Parathyroid adenoma (tissue), 2 donors: ENCODE data around the gene MRPL39.

Experiments
- H2AFZ ChIP-seq: fragments of 300-600 bp; sonication (generic); one replicate; pipeline ENCODE4 v1.7.0; 2017; ENCODE audit warnings: antibody characterized with exemption, mild to moderate bottlenecking
- H3K27ac ChIP-seq: fragments of 300-600 bp; sonication (generic); one replicate; pipeline ENCODE4 v1.7.0; 2017
- H3K27me3 ChIP-seq: fragments of 300-600 bp; sonication (generic); one replicate; pipeline ENCODE4 v1.7.0; 2017; ENCODE audit warnings: low read length; ENCODE audit not compliant: control insufficient read depth, insufficient read depth
- H3K36me3 ChIP-seq: fragments of 300-600 bp; sonication (generic); one replicate; pipeline ENCODE4 v1.7.0; 2017; ENCODE audit warnings: low read length; ENCODE audit not compliant: control insufficient read depth, insufficient read depth
- H3K4me1 ChIP-seq: fragments of 300-600 bp; sonication (generic); one replicate; pipeline ENCODE4 v1.7.0; 2017; ENCODE audit warnings: control low read depth
- H3K4me2 ChIP-seq: fragments of 300-600 bp; sonication (generic); one replicate; pipeline ENCODE4 v1.7.0; 2017; ENCODE audit warnings: low read length
- H3K4me3 ChIP-seq: fragments of 300-600 bp; sonication (generic); one replicate; pipeline ENCODE4 v1.7.0; 2017; ENCODE audit warnings: low read depth, low read length
- H3K79me2 ChIP-seq: fragments of 300-600 bp; sonication (generic); one replicate; pipeline ENCODE4 v1.7.0; 2017; ENCODE audit warnings: control low read depth
- H3K9ac ChIP-seq: fragments of 300-600 bp; sonication (generic); one replicate; pipeline ENCODE4 v1.7.0; 2017; ENCODE audit warnings: mild to moderate bottlenecking
- H3K9me3 ChIP-seq: fragments of 300-600 bp; sonication (generic); one replicate; pipeline ENCODE4 v1.7.0; 2017; ENCODE audit warnings: low read length; ENCODE audit not compliant: control insufficient read depth
- TF ChIP-seq, protein P1 (sequence below): fragments of 300-600 bp; sonication (generic); IDR thresholded peaks from one replicate; pipeline ENCODE4 v1.7.0; 2017; ENCODE audit warnings: antibody characterized with exemption, mild to moderate bottlenecking
- donor health status: primary hyperparathyroidism.

Gene MRPL39

DNA sequence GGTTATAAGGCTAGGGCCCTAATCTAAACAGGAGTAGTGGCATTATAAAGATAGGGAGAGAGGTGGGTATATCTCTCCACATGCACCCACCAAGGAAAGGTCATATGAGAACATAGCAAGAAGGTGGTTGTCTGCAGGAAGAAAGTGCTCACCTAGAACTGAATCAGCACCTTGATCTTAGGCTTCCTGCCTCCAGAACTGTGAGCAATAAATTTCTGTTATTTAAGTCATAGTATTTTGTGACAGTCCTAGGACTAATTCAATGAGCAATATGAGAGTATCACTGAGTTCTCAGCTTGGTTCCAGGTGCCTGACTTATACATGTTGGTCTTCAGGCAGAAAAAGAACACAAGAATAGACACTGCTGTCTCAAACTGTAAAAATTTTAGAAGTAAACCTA lies 51.8 kb downstream of the MRPL39 start:
- Histone ChIP-seq H3K36me3 (no peaks in the 10 kb centered on the region), H3K27me3 (no peaks in the 10 kb centered on the region), H3K27ac (no peak overlapping the region), H3K79me2 (no peaks in the 10 kb centered on the region), H3K9ac (no peak overlapping the region), H2AFZ (no peak overlapping the region), H3K4me3 (no peak overlapping the region), H3K4me1 (no peaks in the 10 kb centered on the region), H3K9me3 (no peaks in the 10 kb centered on the region), H3K4me2 (no peak overlapping the region)
- TF ChIP-seq, protein P1, sequence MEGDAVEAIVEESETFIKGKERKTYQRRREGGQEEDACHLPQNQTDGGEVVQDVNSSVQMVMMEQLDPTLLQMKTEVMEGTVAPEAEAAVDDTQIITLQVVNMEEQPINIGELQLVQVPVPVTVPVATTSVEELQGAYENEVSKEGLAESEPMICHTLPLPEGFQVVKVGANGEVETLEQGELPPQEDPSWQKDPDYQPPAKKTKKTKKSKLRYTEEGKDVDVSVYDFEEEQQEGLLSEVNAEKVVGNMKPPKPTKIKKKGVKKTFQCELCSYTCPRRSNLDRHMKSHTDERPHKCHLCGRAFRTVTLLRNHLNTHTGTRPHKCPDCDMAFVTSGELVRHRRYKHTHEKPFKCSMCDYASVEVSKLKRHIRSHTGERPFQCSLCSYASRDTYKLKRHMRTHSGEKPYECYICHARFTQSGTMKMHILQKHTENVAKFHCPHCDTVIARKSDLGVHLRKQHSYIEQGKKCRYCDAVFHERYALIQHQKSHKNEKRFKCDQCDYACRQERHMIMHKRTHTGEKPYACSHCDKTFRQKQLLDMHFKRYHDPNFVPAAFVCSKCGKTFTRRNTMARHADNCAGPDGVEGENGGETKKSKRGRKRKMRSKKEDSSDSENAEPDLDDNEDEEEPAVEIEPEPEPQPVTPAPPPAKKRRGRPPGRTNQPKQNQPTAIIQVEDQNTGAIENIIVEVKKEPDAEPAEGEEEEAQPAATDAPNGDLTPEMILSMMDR, result no peak

DNA sequence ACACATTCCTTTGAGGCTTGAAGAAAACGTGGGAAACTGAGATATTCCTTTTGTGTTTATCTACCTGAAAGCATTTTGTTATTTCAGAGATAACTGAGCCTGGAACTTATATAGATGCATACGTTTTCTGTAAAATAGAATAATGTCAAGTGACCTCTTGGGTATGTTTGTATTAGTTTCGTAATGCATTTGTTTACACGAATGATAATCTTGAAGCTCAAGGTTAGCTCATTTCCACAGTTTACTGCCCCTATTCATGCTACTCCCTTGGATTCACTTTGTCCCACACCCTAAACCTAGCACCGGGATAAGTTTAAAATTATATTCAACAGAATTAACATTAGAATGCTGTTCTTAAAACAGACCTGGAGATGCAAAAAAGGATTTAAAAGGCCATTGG lies 54.4 kb downstream of the MRPL39 start:
- H3K4me3 ChIP-seq, result no peak overlapping the region
- no peak overlapping the region for H3K9ac ChIP-seq
- no peaks in the 10 kb centered on the region for H3K27me3 ChIP-seq
- no peak overlapping the region for H2AFZ ChIP-seq
- TF ChIP-seq, protein P1, result no peak
- H3K79me2 ChIP-seq, result no peaks in the 10 kb centered on the region
- H3K36me3 ChIP-seq, result no peaks in the 10 kb centered on the region
- H3K4me2 ChIP-seq, result no peak overlapping the region
- H3K4me1 ChIP-seq, result no peaks in the 10 kb centered on the region
- no peak overlapping the region for H3K27ac ChIP-seq
- no peaks in the 10 kb centered on the region for H3K9me3 ChIP-seq

DNA sequence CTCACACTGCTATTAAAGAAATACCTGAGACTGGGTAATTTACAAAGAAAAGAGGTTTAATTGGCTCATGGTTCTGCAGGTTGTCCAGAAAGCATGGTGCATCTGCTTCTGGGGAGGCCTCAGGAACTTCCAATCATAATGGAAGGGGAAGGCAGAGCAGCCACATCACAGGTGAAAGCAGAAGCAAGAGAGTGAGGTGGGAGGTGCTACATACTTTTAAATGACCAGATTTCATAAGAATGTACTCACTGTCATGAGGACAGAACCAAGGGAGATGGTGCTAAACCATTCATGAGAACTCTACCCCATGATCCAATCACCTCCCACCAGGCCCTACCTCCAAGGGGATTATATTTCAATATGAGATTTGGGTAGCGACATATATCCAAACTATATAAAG lies 55.7 kb downstream of the MRPL39 start:
- Histone ChIP-seq H3K4me3 (no peak overlapping the region), H3K4me1 (no peaks in the 10 kb centered on the region), H3K27me3 (no peaks in the 10 kb centered on the region), H3K36me3 (no peaks in the 10 kb centered on the region), H3K27ac (no peak overlapping the region), H3K9me3 (no peaks in the 10 kb centered on the region), H3K4me2 (no peak overlapping the region), H3K9ac (no peak overlapping the region), H3K79me2 (no peaks in the 10 kb centered on the region), H2AFZ (no peak overlapping the region)
- TF ChIP-seq, protein P1, result no peak

DNA sequence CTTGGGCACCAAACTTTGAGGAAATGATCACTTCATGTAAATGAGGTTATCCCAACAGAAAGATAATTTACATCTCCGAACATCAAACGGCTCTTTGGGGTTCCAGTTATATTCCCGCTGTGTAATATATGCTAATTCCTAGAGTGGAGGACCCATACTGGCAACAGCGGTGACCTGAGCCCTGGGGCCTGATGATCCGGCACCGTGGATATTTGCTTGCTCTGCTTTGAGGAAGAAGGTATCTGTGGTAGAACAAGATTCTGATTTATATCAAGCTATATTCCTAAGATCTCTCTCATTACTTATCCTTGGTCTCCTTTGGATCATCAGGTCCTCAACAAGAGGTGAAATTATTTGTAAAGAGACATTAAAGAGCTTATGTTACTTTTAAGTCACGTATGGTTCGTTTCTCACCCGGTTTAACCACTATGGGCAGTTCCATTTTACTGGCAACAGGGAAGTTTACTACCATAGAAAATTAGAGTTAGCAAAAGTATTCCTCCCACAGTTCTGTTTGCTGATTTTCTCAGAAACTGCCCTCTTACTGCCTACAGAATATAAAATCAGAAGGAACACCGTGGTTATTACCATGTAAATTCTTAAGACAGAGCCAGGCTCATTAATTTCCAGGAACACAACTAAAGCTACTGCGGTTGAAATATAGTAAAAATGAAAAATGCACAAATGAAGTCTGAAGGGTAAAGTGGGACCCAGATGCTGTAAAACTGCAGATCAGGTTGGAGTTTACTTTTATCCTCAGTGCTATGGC lies 56.7 kb downstream of the MRPL39 start:
- no peaks in the 10 kb centered on the region for H3K79me2 ChIP-seq
- no peak overlapping the region for H3K4me2 ChIP-seq
- no peaks in the 10 kb centered on the region for H3K36me3 ChIP-seq
- H3K27me3 ChIP-seq, result no peaks in the 10 kb centered on the region
- H3K4me3 ChIP-seq, result no peak overlapping the region
- no peak overlapping the region for H3K27ac ChIP-seq
- TF ChIP-seq, protein P1, result no peak
- no peak overlapping the region for H3K9ac ChIP-seq
- H3K4me1 ChIP-seq, result no peaks in the 10 kb centered on the region
- H2AFZ ChIP-seq, result no peak overlapping the region
- H3K9me3 ChIP-seq, result no peaks in the 10 kb centered on the region

- Histone ChIP-seq H2AFZ (no peak overlapping the region), H3K4me2 (no peak overlapping the region), H3K27me3 (no peaks in the 10 kb centered on the region), H3K27ac (no peak overlapping the region), H3K9ac (no peak overlapping the region), H3K36me3 (no peaks in the 10 kb centered on the region), H3K4me3 (no peak overlapping the region), H3K4me1 (no peaks in the 10 kb centered on the region), H3K9me3 (no peaks in the 10 kb centered on the region), H3K79me2 (no peaks in the 10 kb centered on the region)
- TF ChIP-seq, protein P1, result no peak
Measured at GRCh38 chr21:25541042-25541441, 66.2 kb downstream of the MRPL39 start.
